ENCODE measurements around the gene CANT1. TPM values are rescaled to one million over a fixed set of nuclear protein-coding genes. Genes with fewer than 3 reads are reported as not detected.

The CANT1 gene
- polyA plus RNA-seq, 3 donors: 39.7 to 52.9 (median 46.1) TPM

DNA sequence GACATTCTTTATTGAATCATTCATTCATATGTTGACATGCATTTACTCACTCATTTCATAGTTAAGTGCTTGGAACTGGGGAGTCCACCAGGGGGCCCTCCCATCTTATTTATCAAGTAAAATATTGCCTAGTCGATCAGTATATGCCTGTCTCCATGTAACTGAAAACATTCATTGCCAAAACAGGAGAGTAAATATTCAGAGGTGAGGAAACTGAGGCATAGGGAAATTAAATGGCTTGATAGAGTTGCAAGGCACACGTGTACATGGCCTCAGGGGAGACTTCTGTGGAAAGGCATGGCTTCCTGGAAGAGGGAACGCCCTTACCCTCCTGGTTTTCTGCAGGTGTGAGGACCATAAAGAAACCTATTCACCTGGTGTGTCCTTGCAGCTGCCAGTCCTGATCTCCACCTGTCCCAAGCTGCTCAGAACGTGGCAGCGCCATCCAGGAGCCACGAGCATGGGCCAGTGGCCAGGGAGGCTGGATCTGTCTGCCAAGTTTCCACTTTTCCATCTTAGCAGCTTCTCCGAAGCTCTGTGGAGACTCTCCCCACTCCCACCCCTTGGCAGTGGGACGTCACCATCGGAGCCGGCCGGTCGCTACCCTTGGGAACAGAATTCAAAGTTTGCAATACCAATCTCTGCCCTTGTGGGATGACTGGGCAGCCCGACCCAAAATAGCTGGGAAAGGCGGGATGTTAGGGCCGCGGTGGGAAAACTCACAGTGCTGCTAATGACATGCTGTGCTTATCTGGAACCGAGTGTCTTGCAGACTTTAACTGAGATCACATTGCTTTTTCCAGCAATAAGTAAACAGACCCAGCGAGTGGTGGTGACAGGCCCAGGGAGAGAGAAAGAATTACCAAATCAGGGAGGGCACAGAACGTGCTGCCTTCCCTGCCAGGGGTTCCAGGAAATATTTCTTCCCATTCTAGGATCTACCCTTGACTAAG lies 10.3 kb upstream of the CANT1 start:
- DNase-seq (ENCODE audit: extremely low read depth in 1 of 11, low read depth in 9 of 11, low spot score in 4 of 11): no peak

DNA sequence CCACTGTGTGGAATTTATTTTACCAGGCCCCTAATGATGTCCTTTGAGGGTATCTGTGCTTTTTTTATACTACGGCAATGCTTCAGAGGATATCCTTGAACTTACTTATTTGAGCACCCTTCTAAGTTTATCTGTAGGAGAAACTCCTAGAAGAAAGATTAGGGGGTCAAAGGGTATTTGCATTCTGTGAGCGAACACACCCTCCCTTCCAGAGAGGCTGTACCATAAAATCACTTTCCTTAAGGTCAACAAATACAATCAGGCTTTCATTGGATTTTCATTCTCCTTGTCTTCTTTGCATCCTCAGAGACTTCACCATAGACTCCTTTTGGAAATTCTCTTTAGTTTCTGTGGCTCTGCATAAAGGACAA lies 9.7 kb upstream of the CANT1 start:
- DNase-seq (ENCODE audit: extremely low read depth in 1 of 11, low read depth in 9 of 11, low spot score in 4 of 11): no peak

DNA sequence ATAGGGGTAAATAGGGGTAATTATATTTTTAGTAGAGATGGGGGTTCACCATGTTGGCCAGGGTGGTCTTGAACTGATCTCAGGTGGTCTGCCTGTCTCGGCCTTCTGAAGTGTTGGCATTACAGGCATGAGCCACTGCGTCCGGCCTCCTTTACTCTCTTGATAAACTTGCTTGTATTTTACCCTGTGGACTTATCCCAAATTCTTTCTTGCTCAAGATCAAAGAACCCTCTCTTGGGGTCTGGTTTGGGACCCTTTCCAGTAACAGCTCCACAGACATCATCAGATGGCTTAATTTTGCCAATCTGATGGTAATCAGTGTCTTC lies 8.8 kb upstream of the CANT1 start:
- DNase-seq (ENCODE audit: extremely low read depth in 1 of 11, low read depth in 9 of 11, low spot score in 4 of 11): no peak

DNA sequence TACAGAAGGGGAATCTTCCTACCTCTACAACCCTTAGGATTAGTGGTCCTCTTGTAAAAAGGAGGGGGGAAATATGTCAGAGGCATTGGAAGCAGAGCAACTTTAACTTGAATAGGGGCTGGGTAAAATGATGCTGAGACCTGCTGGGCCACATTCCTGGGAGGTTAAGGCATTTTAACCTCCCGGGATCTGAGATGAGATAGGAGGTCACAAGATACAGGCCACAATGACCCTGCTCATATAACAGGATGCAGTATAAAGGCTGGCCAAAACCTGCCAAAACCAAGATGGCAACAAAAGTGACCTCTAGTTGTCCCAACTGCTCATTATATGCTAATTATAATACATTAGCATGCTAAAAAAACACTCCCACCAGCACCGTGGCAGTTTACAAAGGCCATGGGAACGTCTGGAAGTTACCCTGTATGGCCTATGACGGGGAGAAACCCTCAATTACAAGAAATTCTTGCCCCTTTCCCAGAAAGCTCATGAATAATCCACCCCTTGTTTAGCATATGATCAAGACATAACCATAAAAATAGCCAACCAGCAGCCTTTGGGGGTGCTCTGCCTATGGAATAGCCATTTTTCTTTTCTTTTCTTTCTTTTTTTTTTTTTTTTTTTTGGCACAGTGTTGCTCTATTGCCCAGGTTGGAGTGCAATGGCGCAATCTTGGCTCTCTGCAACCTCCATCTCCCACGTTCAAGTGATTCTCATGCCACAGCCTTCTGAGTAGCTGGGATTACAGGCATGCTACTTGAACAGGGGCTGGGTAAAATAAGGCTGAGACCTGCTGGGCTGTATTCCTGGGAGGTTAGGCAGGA lies 8.2 kb upstream of the CANT1 start:
- no peak for DNase-seq (ENCODE audit: extremely low read depth in 1 of 11, low read depth in 9 of 11, low spot score in 4 of 11)

DNA sequence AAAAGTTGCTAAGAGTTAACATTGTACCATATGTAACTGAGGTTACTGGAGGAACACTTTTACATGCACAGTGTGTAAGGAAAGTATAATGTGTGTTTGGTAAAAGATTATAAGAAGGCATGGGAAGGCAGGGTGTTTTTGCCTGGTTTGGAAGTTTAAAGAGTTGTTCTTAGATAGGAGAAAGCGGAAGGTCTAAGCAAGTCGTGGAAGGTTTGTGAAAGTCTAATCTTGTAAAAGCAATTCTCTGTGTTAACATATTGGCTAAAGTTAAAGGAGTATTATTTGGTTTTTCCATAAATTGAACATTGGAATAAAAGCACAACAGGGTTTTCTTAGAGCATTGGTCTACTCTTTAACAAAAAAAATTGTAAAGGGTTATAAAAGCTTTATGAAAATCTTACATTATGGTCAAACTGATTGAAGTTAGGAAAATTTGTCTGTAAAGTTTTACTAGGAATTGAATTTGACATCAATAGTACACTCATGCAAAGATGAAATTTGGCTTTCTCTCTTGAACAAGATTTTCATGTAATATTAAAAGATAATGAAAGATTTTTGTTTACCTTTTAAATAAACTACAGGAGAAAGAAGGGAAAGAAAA lies 4.7 kb upstream of the CANT1 start:
- no peak for DNase-seq (ENCODE audit: extremely low read depth in 1 of 11, low read depth in 9 of 11, low spot score in 4 of 11)

DNA sequence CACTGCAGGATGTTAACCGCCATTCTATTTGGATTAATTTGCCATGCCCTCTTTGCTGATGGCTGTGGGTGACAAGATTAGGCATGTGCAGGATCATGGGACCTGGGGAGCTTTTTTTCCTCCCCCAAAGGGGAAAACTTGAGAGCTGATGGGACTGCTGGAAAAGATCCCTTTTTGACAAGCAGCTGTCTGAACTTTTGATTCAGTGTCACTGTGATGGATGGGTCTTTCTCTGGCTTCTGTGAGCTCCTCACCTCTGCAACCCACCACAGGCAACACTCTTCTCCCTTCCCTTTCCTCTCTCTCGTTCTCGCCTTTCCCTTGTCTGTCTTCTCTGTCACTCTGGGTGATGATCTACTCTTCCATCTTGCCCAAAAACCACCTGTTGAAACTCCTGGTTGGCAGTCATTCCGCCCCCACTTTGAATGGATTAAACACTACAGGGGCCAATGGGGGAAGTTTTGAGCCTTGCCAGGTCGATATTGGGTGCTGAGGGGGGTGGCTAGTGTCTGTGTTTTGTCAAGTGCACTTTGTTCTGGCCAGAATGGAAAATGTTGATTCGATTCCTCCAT lies 3.1 kb upstream of the CANT1 start:
- DNase-seq (ENCODE audit: extremely low read depth in 1 of 11, low read depth in 9 of 11, low spot score in 4 of 11): no peak

DNA sequence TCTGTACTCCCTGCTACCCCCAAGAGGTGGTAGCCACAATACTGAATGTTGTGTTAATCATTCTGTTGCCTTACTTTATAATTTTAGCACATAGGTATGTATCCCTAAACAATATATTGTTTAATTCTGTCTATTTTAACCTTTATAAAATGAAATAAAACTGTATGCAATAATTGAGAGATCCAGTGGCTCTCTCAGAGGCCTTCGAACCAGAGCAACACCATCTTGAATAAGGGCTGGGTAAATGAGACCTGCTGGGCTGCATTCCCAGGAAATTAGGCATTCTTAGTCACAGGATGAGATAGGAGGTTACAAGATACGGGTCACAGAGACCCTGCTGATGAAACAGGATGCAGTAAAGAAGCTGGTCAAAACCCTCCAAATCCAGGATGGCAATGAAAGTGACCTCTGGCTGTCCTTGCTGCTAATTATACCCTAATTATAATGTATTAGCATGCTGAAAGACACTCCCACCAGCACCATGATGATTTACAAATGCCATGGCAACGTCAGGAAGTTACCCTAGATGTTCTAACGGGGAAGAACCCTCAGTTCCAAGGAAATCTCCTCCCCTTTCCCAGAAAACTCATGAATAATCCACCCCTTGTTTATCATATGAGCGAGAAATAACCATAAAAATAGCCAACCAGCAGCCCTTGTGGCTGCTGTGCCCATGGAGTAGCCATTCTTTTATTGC lies 2.0 kb upstream of the CANT1 start:
- no peak for DNase-seq (ENCODE audit: extremely low read depth in 1 of 11, low read depth in 9 of 11, low spot score in 4 of 11)

DNA sequence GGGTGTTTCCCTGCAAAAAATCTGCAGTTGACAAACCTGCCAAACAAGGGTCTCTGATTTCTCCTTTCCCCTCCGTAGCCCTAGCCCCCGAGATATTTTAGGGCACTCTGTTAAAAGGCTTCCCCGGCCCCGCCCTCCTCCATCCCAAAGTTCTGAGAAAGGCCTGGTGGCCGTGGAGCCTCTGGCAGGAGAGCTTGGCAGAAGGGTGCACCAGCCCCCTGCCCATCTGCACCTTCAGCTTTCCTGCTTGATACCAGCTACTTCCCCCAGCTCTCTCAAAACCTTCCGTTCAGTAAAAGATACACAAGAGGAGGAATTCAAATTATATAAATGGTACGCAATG lies 711 bp upstream of the CANT1 start:
- DNase-seq (ENCODE audit: extremely low read depth in 1 of 11, low read depth in 9 of 11, low spot score in 4 of 11): no peak

DNA sequence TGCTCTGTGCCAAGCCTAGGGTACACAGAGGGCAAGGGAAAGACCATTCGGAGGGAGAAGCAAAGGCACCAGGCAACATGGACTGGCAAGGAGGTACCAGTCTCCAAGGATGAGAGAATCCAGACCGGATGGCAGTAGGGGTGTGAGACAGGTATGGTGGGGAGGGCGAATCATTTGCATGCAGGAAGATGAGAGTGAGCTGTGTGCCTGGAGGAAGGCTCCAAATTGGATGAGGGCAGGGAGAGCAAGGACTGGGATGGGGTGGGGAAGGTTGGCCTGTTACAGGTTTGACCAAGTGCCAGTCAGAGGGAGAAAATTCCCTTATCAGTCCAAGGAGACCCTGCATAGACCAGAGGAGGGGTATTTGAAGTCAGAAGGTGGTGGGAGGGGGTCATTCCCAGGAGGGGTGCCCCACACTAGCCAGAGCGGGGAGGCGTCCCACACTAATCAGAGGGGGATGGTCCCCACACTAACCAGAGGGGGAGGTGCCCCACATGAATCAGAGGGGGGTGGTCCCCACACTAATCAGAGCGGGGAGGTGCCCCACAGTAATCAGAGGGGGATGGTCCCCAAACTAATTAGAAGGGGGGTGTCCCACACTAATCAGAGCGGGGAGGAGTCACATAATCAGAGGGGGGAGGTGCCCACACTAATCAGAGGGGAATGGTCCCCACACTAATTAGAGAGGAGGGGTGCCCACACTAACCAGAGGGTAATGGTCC lies 737 bp downstream of the CANT1 start:
- DNase-seq (ENCODE audit: extremely low read depth in 1 of 11, low read depth in 9 of 11, low spot score in 4 of 11): no peak

DNA sequence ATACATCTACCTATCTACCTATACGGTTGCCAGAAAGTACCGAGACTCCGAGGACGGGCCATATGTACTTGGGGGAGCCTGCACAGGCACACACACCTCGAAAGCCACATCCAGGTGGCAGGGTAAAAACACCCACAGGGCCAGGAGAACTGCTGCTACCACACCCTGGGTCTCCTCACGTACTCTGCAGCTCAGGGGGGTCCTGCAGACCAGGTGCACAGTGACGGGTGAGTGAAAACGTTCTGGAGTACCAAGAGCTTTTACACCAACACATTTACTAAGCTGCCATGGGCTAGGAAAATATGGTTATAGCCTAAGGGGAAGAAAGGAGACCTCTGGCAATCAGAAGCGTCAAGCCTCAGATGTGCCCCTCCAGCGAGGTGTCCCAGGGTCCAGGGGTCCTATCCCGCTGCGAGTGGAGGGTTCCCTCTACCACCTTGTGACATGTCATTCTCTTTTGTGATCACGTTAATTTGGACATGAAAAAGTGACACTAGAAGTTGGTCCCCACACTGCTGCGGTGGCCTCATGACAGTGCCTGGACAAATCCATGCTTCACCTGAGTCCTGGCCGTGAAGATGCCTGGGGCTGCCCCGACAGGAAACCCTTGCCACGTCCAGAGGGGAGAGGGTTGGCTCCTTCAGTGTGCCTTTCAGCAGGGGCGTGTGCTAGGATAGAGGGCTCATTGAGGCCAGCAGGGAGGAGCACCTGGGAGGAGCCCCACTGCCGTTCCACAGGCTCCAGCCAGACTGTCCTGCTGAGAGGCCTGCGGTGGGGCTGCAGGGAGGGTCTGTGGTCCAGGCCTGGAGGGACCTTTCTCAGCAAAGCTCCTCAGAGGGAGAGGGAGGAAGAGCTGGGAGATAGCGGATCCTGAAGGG lies 1.8 kb downstream of the CANT1 start:
- DNase-seq (ENCODE audit: extremely low read depth in 1 of 11, low read depth in 9 of 11, low spot score in 4 of 11): no peak

DNA sequence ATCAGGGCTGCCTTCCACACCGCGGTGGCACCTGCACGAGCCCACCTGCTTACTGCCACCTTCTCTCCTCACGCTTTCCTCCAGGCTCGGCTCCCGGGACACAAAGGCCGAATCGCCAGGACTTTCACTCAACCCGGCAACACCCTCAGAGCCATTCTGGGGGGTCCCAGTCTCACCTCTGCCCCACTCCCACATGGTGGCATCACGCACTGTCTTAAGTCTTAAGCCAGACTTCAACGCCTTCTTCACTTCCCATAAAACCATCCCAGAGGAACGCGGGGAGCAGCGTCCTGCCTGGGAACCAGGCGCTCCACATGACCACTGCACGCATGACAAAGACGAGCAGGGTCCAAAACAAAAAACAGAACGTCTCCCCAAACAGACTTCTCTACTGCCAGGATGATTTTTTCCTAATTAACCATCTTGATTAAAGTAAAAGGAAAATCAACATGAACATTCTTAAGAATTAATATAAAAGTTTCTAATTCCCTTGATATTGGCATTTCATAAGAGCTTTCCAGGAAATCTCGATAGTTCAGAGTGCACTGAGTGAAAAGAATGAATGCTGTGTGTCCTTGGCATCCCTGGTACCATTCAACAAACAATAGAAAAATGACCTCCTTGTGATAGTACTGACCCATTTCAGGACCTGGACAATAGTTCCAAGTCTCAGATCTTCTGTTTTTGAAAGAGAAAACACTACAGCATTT lies 2.6 kb downstream of the CANT1 start:
- no peak for DNase-seq (ENCODE audit: extremely low read depth in 1 of 11, low read depth in 9 of 11, low spot score in 4 of 11)

DNA sequence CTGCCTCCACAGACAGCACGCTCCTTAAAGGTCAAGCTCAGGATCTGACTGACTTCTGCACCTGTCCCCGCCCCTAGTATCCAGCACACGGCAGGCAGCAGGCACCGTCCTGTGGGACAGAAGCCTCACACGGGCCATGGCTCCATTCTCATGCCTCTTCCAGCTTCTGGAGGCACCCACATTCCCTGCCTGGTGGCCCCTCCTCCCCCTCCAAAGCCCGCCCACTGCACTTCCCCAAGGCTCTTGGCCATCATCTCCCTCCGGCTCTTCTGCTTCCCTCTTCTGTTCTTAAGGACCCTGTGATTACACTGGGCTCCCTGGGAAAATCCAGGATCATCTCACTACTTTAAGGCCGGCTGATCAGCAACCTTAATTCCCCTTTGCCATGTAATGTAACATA lies 3.5 kb downstream of the CANT1 start:
- DNase-seq (ENCODE audit: extremely low read depth in 1 of 11, low read depth in 9 of 11, low spot score in 4 of 11): no peak

DNA sequence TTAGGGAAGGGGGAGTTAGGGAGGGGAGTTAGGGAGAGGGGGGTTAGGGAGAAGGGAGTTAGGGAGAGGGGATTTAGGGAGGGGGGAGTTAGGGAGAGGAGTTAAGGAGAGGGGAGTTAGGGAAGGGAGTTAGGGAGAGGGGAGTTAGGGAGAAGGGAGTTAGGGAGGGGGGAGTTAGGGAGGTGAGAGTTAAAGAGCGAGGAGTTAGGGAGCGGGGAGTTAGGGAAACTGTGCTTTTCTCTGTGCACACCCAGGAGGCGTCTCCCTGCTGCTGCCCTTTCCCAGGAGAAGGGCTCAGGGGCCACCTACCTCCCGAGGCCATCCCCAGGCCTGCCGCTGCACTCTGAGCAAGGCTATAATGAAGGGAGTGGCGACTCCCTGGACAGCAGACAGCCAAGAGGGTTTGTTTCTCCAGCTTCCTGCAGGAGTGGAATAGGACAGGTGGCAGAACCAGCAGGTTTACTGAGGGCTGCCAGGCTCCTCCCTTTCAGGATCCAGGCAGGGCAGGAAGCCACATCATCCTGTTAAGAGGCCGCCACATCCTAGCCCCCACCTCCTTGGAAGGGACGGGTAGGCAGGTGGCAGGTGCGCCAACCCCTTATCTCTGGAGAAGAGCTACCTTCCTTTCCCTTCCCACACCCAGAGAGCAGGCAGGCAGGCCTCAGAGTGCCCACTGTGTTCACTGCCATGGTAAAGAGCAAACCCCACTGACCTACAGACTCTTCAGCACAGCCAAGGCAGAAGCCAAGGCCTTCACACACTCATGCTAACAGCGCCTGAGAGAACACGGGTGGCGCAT lies 4.3 kb downstream of the CANT1 start:
- no peak for DNase-seq (ENCODE audit: extremely low read depth in 1 of 11, low read depth in 9 of 11, low spot score in 4 of 11)

DNA sequence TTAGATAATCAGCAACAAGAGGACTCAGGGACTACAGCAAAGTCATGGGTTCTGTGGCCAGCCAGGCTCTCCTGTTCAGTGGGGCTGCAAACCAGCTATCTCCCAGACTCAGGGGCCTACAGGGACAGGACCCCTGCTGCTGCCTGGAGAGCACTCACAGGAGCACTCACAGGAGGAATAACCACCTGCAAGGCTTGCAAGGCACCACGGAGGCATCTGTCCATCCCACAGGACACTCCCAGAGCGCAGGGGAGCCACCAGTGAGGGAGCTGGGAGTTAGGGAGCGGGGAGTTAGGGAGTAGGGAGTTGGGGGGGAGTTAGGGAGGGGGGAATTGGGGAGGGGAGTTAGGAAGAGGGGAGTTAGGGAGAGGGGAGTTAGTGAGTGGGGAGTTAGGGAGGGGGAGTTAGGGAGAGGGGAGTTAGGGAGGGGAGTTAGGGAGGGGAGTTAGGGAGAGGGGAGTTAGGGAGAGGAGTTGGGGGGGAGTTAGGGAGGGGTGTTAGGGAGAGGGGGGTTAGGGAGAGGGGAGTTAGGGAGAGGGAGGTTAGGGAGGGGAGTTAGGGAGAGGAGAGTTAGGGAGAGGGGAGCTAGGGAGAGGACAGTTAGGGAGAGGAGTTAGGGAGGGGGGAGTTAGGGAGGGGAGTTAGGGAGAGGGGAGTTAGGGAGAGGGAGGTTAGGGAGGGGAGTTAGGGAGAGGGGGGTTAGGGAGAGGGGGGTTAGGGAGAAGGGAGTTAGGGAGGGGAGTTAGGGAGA lies 5.7 kb downstream of the CANT1 start:
- no peak for DNase-seq (ENCODE audit: extremely low read depth in 1 of 11, low read depth in 9 of 11, low spot score in 4 of 11)

DNA sequence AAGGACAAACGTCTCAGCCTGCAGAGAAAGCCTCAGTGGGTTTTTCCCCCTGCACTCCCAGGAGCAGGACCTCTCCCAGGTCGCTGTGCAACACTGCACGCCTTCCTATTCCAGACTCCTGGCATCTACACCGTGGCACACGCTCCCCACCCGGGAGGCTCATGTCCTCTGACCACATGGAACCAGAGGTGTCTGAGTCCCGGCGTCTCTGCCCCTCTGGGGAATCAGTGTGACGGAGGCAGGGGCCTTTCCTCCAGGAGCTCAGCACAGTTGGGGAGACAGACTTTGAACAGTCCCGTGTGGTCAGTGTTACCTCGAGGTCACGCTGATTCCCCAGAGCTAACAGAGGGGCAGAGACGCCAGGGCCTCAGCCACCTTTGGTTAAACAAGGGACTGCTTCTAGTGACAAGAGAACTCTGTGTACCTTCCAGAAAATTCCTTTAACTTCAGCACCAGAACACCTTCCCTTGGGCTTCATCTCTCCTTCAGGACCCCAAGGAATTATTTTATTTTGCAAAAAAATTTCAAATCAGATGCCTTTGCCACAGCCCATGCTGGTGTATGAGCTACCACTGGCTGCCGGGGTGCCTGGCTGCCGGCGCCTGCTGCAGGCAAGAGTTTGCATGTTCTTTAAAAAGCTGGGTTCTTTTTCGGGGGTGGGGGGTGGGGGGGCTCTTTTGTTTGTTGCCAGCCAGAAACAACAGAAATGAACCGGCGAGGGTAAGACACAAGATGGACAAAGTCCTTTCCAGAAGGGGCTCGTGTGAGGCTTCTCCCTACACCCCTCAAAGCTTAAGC lies 6.6 kb downstream of the CANT1 start:
- DNase-seq (ENCODE audit: extremely low read depth in 1 of 11, low read depth in 9 of 11, low spot score in 4 of 11): no peak

Data from renal cortex interstitium (tissue), 11 donors.